Endothelial cell (in vitro differentiated cells): ENCODE data around the gene GJA10. TPM values are rescaled to one million over a fixed set of nuclear protein-coding genes. Genes with fewer than 3 reads are reported as not detected.

ENCODE experiments used
- DNase-seq: peaks from one replicate; pipeline ENCODE4 v3.0.0; 2021; ENCODE audit warnings: low spot score
- H3K27ac Mint-ChIP-seq: one replicate; pipeline ENCODE4 v1.8.0; 2021; ENCODE audit warnings: mixed read lengths, inconsistent platforms; ENCODE audit not compliant: unreplicated experiment
- H3K27me3 Mint-ChIP-seq: one replicate; pipeline ENCODE4 v1.8.0; 2021; ENCODE audit warnings: mild to moderate bottlenecking, moderate library complexity, mixed read lengths, inconsistent platforms; ENCODE audit not compliant: unreplicated experiment
- H3K36me3 Mint-ChIP-seq: one replicate; pipeline ENCODE4 v1.8.0; 2021; ENCODE audit warnings: mild to moderate bottlenecking, low read depth, mixed read lengths, inconsistent platforms; ENCODE audit not compliant: unreplicated experiment
- H3K4me1 Mint-ChIP-seq: one replicate; pipeline ENCODE4 v1.8.0; 2021; ENCODE audit warnings: mild to moderate bottlenecking, mixed read lengths, inconsistent platforms; ENCODE audit not compliant: unreplicated experiment
- H3K4me3 Mint-ChIP-seq: one replicate; pipeline ENCODE4 v1.8.0; 2021; ENCODE audit warnings: mild to moderate bottlenecking, mixed read lengths, inconsistent platforms; ENCODE audit not compliant: unreplicated experiment
- H3K9me3 Mint-ChIP-seq: one replicate; pipeline ENCODE4 v1.8.0; 2021; ENCODE audit warnings: mixed read lengths, inconsistent platforms; ENCODE audit not compliant: unreplicated experiment
- total RNA-seq: library from RNA; stranded (reverse); fragmentation: NEBNext Ultra II Directional; extraction: Animal tissue kit (Norgen Biotek cat#: 25700); gene quantifications from one replicate; pipeline ENCODE4 v1.2.1, GENCODE V29; 2021; ENCODE audit not compliant: unreplicated experiment
- TF ChIP-seq, protein P1 (sequence below): fragments of 200-600 bp; sonication (generic); IDR thresholded peaks from one replicate; pipeline ENCODE4 v1.5.0; 2021; ENCODE audit warnings: antibody characterized with exemption; ENCODE audit not compliant: unreplicated experiment

GJA10 gene
- total RNA-seq, 1 donor from 2014 or later, result not detected

DNA sequence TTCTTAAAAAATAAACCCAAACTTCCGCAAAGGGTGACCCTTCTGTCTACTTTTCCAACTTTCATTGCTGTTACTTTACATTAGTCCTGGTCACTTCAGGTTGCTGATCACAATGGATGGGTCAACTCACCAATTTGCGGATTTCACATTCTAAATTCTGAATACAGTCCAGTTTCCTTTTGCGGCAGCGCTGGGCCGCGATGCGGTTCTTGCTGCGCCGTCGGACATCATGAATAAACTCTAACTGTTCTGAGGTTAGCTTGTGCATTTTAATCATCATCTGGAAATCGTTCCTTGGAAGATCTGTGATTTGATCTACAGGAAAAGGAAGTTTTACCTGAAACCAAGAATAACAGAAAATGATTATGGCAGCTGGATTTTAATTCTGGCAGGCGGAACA is 43.7 kb downstream of the GJA10 start:
- no peak overlapping the region for H3K4me3 Mint-ChIP-seq
- no peak overlapping the region for H3K27ac Mint-ChIP-seq
- H3K36me3 Mint-ChIP-seq, result peaks cover 4% of the 10 kb centered on the region
- no peaks in the 10 kb centered on the region for H3K9me3 Mint-ChIP-seq
- TF ChIP-seq, protein P1, sequence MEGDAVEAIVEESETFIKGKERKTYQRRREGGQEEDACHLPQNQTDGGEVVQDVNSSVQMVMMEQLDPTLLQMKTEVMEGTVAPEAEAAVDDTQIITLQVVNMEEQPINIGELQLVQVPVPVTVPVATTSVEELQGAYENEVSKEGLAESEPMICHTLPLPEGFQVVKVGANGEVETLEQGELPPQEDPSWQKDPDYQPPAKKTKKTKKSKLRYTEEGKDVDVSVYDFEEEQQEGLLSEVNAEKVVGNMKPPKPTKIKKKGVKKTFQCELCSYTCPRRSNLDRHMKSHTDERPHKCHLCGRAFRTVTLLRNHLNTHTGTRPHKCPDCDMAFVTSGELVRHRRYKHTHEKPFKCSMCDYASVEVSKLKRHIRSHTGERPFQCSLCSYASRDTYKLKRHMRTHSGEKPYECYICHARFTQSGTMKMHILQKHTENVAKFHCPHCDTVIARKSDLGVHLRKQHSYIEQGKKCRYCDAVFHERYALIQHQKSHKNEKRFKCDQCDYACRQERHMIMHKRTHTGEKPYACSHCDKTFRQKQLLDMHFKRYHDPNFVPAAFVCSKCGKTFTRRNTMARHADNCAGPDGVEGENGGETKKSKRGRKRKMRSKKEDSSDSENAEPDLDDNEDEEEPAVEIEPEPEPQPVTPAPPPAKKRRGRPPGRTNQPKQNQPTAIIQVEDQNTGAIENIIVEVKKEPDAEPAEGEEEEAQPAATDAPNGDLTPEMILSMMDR, result no peak
- no peaks in the 10 kb centered on the region for H3K27me3 Mint-ChIP-seq
- H3K4me1 Mint-ChIP-seq, result no peaks in the 10 kb centered on the region
- no peak for DNase-seq

DNA sequence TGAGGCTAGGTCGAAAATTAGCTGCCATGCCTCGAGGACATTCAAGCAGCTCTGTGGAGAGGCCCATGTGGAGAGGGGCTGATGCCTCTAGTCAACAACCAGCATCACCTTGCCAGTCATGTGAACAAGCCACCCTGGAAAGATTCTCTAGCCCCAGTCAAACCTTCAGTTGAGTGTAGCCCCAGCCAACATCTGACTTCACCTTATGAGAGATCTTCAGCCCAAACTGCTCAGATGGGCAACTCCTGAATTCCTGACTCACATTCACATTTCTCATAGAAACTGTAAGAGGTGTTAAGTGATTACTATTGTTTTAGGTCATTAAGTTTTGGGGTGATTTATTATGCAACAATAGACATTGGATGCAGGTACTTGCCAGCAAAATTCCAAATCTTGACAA is 44.9 kb downstream of the GJA10 start:
- no peak overlapping the region for H3K27ac Mint-ChIP-seq
- H3K36me3 Mint-ChIP-seq, result no peaks in the 10 kb centered on the region
- no peaks in the 10 kb centered on the region for H3K27me3 Mint-ChIP-seq
- no peak overlapping the region for H3K4me3 Mint-ChIP-seq
- H3K9me3 Mint-ChIP-seq, result no peaks in the 10 kb centered on the region
- TF ChIP-seq, protein P1, result no peak
- no peaks in the 10 kb centered on the region for H3K4me1 Mint-ChIP-seq
- no peak for DNase-seq

DNA sequence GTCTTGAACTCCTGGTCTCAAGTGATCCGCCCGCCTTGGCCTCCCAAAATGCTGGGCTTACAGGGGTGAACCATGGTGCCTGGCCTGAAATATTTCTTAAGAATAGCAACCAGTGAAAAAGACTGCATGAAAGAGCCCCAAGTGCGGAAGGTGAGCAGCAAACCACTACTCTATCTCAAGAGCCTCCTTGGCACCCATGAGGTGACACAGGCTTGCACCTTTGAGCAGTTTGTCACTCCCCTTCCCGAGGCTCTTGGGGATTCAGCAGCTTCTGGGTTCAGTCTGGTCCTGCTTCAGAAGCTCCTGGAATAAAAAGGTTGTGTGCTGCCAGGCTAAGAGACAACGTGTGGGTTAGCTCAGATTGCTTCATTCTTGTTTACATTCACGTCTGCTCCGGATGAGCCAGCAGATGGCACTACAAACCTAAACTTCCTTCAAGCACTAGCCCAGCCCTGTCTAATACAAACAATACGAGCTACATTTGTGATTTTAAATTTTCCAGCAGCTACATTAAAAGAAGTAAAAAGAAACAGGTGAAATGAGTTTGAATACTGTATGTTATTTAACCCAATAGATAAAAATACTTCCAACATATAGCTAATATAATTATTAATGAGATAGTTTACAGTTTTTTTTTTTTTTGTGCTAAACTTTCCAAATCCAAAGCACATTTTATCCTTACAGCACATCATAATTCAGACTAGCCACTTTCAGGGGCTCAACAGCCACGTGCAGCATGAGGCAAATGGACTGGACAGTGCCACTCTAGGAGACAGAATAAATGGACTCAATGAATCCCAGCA is 46.2 kb downstream of the GJA10 start:
- no peaks in the 10 kb centered on the region for H3K36me3 Mint-ChIP-seq
- H3K27ac Mint-ChIP-seq, result no peak overlapping the region
- no peak overlapping the region for H3K4me3 Mint-ChIP-seq
- H3K4me1 Mint-ChIP-seq, result no peaks in the 10 kb centered on the region
- TF ChIP-seq, protein P1, result peak; percentile 45
- H3K27me3 Mint-ChIP-seq, result no peaks in the 10 kb centered on the region
- peak; percentile 62 for DNase-seq
- H3K9me3 Mint-ChIP-seq, result no peaks in the 10 kb centered on the region

DNA sequence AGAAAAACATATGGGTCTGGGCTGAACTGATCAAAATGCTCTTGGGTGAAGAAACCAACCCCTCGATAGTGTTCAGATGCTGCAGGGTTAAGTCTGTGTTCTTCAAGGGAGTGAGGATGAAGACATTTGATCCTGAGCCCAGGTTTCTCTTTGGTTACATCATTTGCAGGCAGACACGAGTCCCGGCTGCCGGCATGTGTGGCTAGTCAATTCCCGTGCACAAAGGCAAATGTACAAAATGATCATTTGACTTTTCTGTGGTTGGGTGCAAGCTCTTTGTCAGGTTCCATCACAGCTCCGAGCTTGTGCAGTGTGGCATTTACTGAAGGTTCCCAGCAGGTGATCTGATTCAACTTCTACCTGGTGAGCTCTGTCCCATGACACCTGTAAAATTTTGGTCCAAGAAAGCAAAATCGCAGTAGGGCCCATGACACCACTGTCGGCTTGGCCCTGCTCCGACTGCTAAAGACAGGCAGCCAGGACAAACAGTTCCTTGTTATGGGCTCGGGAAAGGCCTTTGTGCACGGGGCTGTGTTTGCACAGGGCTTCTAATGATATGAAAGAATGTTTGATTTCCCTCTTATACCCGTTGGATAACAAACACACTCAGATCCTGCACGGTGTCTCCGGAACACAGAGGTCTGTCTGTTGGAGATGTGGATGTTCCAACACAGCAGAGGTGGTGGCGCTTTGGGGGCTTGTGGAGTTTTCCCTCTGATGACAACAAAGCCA is 46.9 kb downstream of the GJA10 start:
- H3K36me3 Mint-ChIP-seq, result no peaks in the 10 kb centered on the region
- TF ChIP-seq, protein P1, result no peak
- H3K27me3 Mint-ChIP-seq, result no peaks in the 10 kb centered on the region
- H3K4me3 Mint-ChIP-seq, result no peak overlapping the region
- DNase-seq, result no peak
- H3K9me3 Mint-ChIP-seq, result no peaks in the 10 kb centered on the region
- no peak overlapping the region for H3K27ac Mint-ChIP-seq
- H3K4me1 Mint-ChIP-seq, result no peaks in the 10 kb centered on the region
